Spleen (tissue), 7 donors: ENCODE data around the gene UMOD.

ENCODE experiments used
- POLR2A ChIP-seq, 3 donors: fragments of 450-650 bp; IDR thresholded peaks; one replicate each; pipeline ENCODE4 v1.5.1; 2017; ENCODE audit warnings: antibody characterized with exemption in 3 of 3, mild to moderate bottlenecking in 1 of 3
- TF ChIP-seq, protein P1 (sequence below), 11 experiments: fragments of 200-600 bp in 7 of 11; fragments of 450-650 bp in 4 of 11; sonication (generic) in 4 of 11; IDR thresholded peaks in 8 of 11; conservative IDR thresholded peaks in 3 of 11; 1 replicate in 7 of 11; 2 replicates in 4 of 11; pipeline versions ENCODE4 v1.4.0 to v1.8.0; 2016 to 2021; ENCODE audit warnings: antibody characterized with exemption in 11 of 11, inconsistent platforms in 4 of 11, mild to moderate bottlenecking in 1 of 11
- donor health status: DM: no; HTN: no; CAD: no; lungs with moderate emphysema.
- donor health status: DM: no; HTN: no; CAD: no.
- donor health status: DM: no; HTN: no; CAD: no.

DNA sequence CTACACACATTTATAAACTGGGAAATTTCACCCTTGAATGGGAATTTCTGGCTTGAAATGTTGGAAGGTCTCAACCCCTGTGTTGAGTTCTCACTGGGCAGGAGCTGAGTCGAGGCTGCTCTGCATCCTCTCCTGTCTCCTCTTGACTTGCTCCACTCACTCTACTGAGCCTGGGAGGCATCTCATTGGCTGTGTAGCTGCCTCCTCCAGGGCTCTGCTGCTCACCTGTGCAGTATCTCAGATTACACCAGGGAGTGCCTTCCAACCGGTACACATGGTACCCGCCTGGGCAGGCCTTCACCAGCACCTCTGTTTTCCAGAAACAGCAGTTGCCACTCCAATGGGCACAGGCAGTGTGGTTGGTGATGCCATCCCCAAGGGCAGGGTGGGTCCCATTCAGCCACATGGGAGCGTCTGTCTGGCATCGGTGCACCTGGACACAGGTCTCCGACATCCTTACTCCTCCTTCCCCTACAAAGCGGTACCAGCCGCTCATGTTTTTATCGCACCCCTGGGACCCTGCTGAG, 28.9 kb downstream of the UMOD start:
- TF ChIP-seq, protein P1, sequence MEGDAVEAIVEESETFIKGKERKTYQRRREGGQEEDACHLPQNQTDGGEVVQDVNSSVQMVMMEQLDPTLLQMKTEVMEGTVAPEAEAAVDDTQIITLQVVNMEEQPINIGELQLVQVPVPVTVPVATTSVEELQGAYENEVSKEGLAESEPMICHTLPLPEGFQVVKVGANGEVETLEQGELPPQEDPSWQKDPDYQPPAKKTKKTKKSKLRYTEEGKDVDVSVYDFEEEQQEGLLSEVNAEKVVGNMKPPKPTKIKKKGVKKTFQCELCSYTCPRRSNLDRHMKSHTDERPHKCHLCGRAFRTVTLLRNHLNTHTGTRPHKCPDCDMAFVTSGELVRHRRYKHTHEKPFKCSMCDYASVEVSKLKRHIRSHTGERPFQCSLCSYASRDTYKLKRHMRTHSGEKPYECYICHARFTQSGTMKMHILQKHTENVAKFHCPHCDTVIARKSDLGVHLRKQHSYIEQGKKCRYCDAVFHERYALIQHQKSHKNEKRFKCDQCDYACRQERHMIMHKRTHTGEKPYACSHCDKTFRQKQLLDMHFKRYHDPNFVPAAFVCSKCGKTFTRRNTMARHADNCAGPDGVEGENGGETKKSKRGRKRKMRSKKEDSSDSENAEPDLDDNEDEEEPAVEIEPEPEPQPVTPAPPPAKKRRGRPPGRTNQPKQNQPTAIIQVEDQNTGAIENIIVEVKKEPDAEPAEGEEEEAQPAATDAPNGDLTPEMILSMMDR (IDR thresholded peaks at IDR 0.05 in 8 of 11, conservative IDR thresholded peaks at IDR 0.05 in 3 of 11), result no peak
- no peak for TF ChIP-seq POLR2A (IDR thresholded peaks at IDR 0.05)
